ENCODE data around the gene SLC22A17. TPM values are rescaled to one million over a fixed set of nuclear protein-coding genes. Genes with fewer than 3 reads are reported as not detected.

Gene SLC22A17
- total RNA-seq, 6 experiments from 2014 or later, result 1.5 to 2.7 (median 2.1) TPM

GRCh38 chr14:23355871-23356435 lies 3.3 kb upstream of the SLC22A17 start:
- peaks cover 0 to 7% of the 10 kb centered on the region in 2 donors for H3K27me3 ChIP-seq
- no peaks in the 10 kb centered on the region for H3K9me3 ChIP-seq
- peaks cover 0 to 6% (median 0%) of the 10 kb centered on the region in 4 donors for H3K4me1 ChIP-seq
- no peaks in the 10 kb centered on the region for H3K36me3 ChIP-seq
- peak in 1 of 3 donors; percentile 16 for DNase-seq
- no peak overlapping the region for H3K4me3 ChIP-seq
- no peak for TF ChIP-seq POLR2A (IDR thresholded peaks at IDR 0.05)
- TF ChIP-seq, protein P1, sequence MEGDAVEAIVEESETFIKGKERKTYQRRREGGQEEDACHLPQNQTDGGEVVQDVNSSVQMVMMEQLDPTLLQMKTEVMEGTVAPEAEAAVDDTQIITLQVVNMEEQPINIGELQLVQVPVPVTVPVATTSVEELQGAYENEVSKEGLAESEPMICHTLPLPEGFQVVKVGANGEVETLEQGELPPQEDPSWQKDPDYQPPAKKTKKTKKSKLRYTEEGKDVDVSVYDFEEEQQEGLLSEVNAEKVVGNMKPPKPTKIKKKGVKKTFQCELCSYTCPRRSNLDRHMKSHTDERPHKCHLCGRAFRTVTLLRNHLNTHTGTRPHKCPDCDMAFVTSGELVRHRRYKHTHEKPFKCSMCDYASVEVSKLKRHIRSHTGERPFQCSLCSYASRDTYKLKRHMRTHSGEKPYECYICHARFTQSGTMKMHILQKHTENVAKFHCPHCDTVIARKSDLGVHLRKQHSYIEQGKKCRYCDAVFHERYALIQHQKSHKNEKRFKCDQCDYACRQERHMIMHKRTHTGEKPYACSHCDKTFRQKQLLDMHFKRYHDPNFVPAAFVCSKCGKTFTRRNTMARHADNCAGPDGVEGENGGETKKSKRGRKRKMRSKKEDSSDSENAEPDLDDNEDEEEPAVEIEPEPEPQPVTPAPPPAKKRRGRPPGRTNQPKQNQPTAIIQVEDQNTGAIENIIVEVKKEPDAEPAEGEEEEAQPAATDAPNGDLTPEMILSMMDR (IDR thresholded peaks at IDR 0.05), result no peak
- no peak for ATAC-seq
- no peak overlapping the region for H3K27ac ChIP-seq
- 58% methylated on average over 5 of the region's 6 CpGs for WGBS (ENCODE audit: insufficient coverage, low coverage, low lambda C conversion rate, missing lambda C conversion rate)
- intact Hi-C loops (cut with DNase I), result no loop called here

- H3K4me3 ChIP-seq, result no peak overlapping the region
- H3K27me3 ChIP-seq, result peaks cover 0 to 7% of the 10 kb centered on the region in 2 donors
- no peaks in the 10 kb centered on the region for H3K9me3 ChIP-seq
- peak in 1 of 3 donors; percentile 10 for DNase-seq
- no peak overlapping the region for H3K27ac ChIP-seq
- peaks cover 0 to 6% (median 0%) of the 10 kb centered on the region in 4 donors for H3K4me1 ChIP-seq
- WGBS (ENCODE audit: insufficient coverage, low coverage, low lambda C conversion rate, missing lambda C conversion rate), result 68% methylated on average over 4 of the region's 6 CpGs
- TF ChIP-seq POLR2A (IDR thresholded peaks at IDR 0.05), result no peak
- TF ChIP-seq, protein P1 (IDR thresholded peaks at IDR 0.05), result no peak
- intact Hi-C loops (cut with DNase I), result no loop called here
- ATAC-seq, result no peak
- no peaks in the 10 kb centered on the region for H3K36me3 ChIP-seq
Observed at GRCh38 chr14:23354990-23355389, 2.3 kb upstream of the SLC22A17 start.

DNA sequence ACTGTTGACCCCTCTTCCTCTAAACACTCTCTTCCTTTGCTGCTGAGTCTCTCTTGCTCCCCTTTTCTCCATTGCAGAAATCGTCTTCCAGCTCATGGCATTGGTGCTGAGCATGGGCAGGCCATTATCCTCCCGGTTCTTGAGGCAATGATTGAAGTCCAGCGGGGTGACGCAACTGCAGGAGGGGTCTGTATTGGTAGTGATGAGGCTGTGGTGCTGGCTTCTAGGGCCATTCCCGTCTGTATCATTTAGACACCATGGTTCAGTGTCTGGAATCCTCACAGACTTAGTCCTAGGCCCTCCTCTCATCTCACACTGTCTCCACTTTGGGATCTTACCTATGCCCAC lies 720 bp upstream of the SLC22A17 start:
- 59% methylated on average over 5 of the region's 5 CpGs for WGBS (ENCODE audit: insufficient coverage, low coverage, low lambda C conversion rate, missing lambda C conversion rate)
- no peak overlapping the region for H3K27ac ChIP-seq
- H3K9me3 ChIP-seq, result no peaks in the 10 kb centered on the region
- H3K36me3 ChIP-seq, result no peaks in the 10 kb centered on the region
- no peak overlapping the region for H3K4me3 ChIP-seq
- TF ChIP-seq POLR2A (IDR thresholded peaks at IDR 0.05), result no peak
- TF ChIP-seq, protein P1 (IDR thresholded peaks at IDR 0.05), result no peak
- ATAC-seq (no peak), DNase-seq (peak in 1 of 3 donors; percentile 15)
- intact Hi-C loops (cut with DNase I), result no loop called here
- H3K27me3 ChIP-seq, result peaks cover 0 to 7% of the 10 kb centered on the region in 2 donors
- H3K4me1 ChIP-seq, result peaks cover 0 to 6% (median 0%) of the 10 kb centered on the region in 4 donors

DNA sequence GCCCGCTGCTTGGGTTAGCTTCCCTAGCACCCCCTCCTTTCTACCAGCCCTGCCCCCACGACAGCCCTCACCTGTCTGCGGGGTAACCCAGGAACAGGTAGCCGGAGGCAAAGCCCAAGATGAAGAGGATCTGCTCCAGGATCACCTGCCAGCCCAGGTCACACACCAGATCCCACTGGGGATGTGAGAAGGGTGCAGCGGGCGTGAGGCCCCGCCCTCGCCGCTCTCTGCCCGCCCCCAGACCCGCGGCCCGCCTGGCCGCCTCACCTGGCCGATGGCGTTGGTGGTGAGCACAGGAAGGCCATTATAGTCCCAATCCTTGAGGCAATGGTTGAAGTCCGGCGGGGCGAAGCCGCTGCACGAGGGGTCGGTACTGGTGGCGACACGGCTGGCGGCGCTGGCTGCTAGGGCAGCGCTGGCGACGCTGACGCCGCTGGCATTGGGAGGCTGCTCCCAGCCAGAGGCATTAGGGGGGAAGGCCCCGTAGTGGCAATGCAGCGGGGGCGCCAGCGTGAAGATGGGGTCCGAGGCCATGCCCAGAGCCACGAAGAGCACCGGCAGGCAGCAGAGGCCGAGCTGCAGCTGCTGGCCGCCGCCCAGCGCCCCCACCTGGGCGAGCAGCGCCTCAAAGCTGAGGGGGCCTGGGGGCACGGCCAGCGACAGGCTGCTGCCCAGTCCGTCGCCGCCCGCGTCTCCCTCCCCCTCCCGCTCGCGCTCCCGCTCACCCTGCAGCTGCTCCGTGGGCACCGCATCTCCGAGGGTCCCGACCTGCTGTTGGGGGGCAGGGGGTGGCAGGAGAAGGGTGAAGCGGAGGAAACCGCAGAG lies 794 bp downstream of the SLC22A17 start:
- intact Hi-C loops (cut with DNase I), result no loop called here
- H3K4me3 ChIP-seq, result peak overlapping the region; percentile 37 to 55 (median 43)
- H3K27ac ChIP-seq, result no peak overlapping the region
- 10% methylated on average over 15 of the region's 61 CpGs for whole genome bisulfite sequencing (ENCODE audit: insufficient coverage, low coverage, low lambda C conversion rate, missing lambda C conversion rate)
- H3K9me3 ChIP-seq, result no peaks in the 10 kb centered on the region
- DNase-seq (peak in 1 of 3 donors; percentile 47), ATAC-seq (peak in 3 of 4 donors; percentile 4 to 14 (median 13))
- H3K4me1 ChIP-seq, result peaks cover 0 to 6% (median 0%) of the 10 kb centered on the region in 4 donors
- peaks cover 0 to 7% of the 10 kb centered on the region in 2 donors for H3K27me3 ChIP-seq
- no peaks in the 10 kb centered on the region for H3K36me3 ChIP-seq
- TF ChIP-seq POLR2A (IDR thresholded peaks at IDR 0.05), result no peak
- TF ChIP-seq, protein P1 (IDR thresholded peaks at IDR 0.05), result no peak

Measured in right lobe of liver (tissue), 6 donors.